Right atrium auricular region (tissue), 2 donors: Measurements from ENCODE around the gene AP2A1. TPM values are rescaled to one million over a fixed set of nuclear protein-coding genes. Genes with fewer than 3 reads are reported as not detected.

Experiments used
- DNase-seq: peaks from one replicate; pipeline ENCODE4 v3.0.0-alpha.2; 2019; ENCODE audit warnings: low spot score
- H3K27ac ChIP-seq, 2 donors: fragments of 200-600 bp; sonication (generic); 1 replicate in 1 of 2; 2 replicates in 1 of 2; pipeline ENCODE4 v1.5.1; 2016 to 2019
- H3K27me3 ChIP-seq, 2 donors: fragments of 200-600 bp; sonication (generic); one replicate each; pipeline versions ENCODE4 v1.5.1 to v1.6.0; 2017 to 2019
- H3K36me3 ChIP-seq: fragments of 200-600 bp; sonication (generic); one replicate; pipeline ENCODE4 v1.5.1; 2016
- H3K4me1 ChIP-seq, 2 donors: fragments of 200-600 bp; sonication (generic); one replicate each; pipeline versions ENCODE4 v1.5.1 to v1.6.0; 2017 to 2019
- H3K4me3 ChIP-seq, 2 donors: fragments of 200-600 bp; sonication (generic); 1 replicate in 1 of 2; 2 replicates in 1 of 2; pipeline ENCODE4 v1.5.1; 2017 to 2019; ENCODE audit warnings: mild to moderate bottlenecking in 1 of 2, moderate library complexity in 1 of 2
- H3K9me3 ChIP-seq, 2 donors: fragments of 200-600 bp; sonication (generic); one replicate each; pipeline ENCODE4 v1.5.1; 2019
- CTCF ChIP-seq, 2 donors: fragments of 200-600 bp; sonication (generic); IDR thresholded peaks; one replicate each; pipeline ENCODE4 v1.5.1; 2019; ENCODE audit warnings: antibody characterized with exemption in 2 of 2
- total RNA-seq, 2 donors: library from RNA; depleted of rRNA; stranded (reverse); fragments of >200 nt; gene quantifications; one replicate each; pipeline ENCODE4 v1.1.0, GENCODE V29; 2016

The AP2A1 gene
- total RNA-seq, 2 donors from 2014 or later = 72.5 to 97.3 TPM

GRCh38 chr19:49806620-49806959 is 39.8 kb downstream of the AP2A1 start:
- no peaks in the 10 kb centered on the region for H3K9me3 ChIP-seq
- no peak for DNase-seq
- no peak overlapping the region for H3K27ac ChIP-seq
- peaks cover 40% of the 10 kb centered on the region for H3K36me3 ChIP-seq
- peaks cover 0 to 26% of the 10 kb centered on the region in 2 donors for H3K4me1 ChIP-seq
- H3K4me3 ChIP-seq = no peak overlapping the region
- no peak for TF ChIP-seq CTCF (IDR thresholded peaks at IDR 0.05)
- no peaks in the 10 kb centered on the region for H3K27me3 ChIP-seq

- Histone ChIP-seq H3K4me3 (no peak overlapping the region), H3K9me3 (no peaks in the 10 kb centered on the region), H3K27me3 (no peaks in the 10 kb centered on the region), H3K27ac (no peak overlapping the region), H3K4me1 (peaks cover 0 to 22% of the 10 kb centered on the region in 2 donors), H3K36me3 (peaks cover 38% of the 10 kb centered on the region)
- TF ChIP-seq CTCF (IDR thresholded peaks at IDR 0.05) = no peak
- DNase-seq = no peak
Observed at GRCh38 chr19:49807058-49807903, 40.5 kb downstream of the AP2A1 start.

GRCh38 chr19:49807904-49808675 is 41.3 kb downstream of the AP2A1 start:
- DNase-seq = no peak

GRCh38 chr19:49808711-49809159 is 41.9 kb downstream of the AP2A1 start:
- H3K9me3 ChIP-seq = no peaks in the 10 kb centered on the region
- no peaks in the 10 kb centered on the region for H3K27me3 ChIP-seq
- peaks cover 28% of the 10 kb centered on the region for H3K36me3 ChIP-seq
- H3K27ac ChIP-seq = peak overlapping the region; percentile 83 to 93
- DNase-seq = peak; percentile 95
- no peak for TF ChIP-seq CTCF (IDR thresholded peaks at IDR 0.05)
- H3K4me1 ChIP-seq = peaks cover 0 to 25% of the 10 kb centered on the region in 2 donors
- peak overlapping the region; percentile 62 to 75 for H3K4me3 ChIP-seq

More at GRCh38 chr19:49807904-49808675, 41.3 kb downstream of the AP2A1 start:
- Histone ChIP-seq H3K9me3 (no peaks in the 10 kb centered on the region), H3K4me1 (peaks cover 0 to 24% of the 10 kb centered on the region in 2 donors), H3K4me3 (peak overlapping the region in 1 of 2 donors; percentile 62), H3K27me3 (no peaks in the 10 kb centered on the region), H3K27ac (peak overlapping the region; percentile 83 to 93), H3K36me3 (peaks cover 34% of the 10 kb centered on the region)
- no peak for TF ChIP-seq CTCF (IDR thresholded peaks at IDR 0.05)

- Histone ChIP-seq H3K36me3 (peaks cover 25% of the 10 kb centered on the region), H3K27ac (peak overlapping the region; percentile 83 to 93), H3K27me3 (no peaks in the 10 kb centered on the region), H3K4me3 (peak overlapping the region; percentile 62 to 75), H3K4me1 (peaks cover 0 to 29% of the 10 kb centered on the region in 2 donors), H3K9me3 (no peaks in the 10 kb centered on the region)
- TF ChIP-seq CTCF (IDR thresholded peaks at IDR 0.05) = peak in 1 of 2 donors; percentile 54
- peak; percentile 77 for DNase-seq
Observed at GRCh38 chr19:49809160-49809940, 42.5 kb downstream of the AP2A1 start.
